Kidney tubule cell (primary cell): ENCODE results near the gene CARD6.
A peak's percentile ranks its signal among the peaks of the same experiment; 100 is the strongest.
"Not testable (repeated sequence)": the region's sequence is repeated elsewhere in the genome, so short reads cannot be mapped to it uniquely, and the experiment has no call there.

Experiments used
- DNase-seq: peaks from one replicate; pipeline ENCODE4 v3.0.0-alpha.2; 2018; ENCODE audit warnings: low spot score

The CARD6 gene

GRCh38 chr5:40828021-40828631 lies 13.0 kb upstream of the CARD6 start:
- no peak for DNase-seq

DNA sequence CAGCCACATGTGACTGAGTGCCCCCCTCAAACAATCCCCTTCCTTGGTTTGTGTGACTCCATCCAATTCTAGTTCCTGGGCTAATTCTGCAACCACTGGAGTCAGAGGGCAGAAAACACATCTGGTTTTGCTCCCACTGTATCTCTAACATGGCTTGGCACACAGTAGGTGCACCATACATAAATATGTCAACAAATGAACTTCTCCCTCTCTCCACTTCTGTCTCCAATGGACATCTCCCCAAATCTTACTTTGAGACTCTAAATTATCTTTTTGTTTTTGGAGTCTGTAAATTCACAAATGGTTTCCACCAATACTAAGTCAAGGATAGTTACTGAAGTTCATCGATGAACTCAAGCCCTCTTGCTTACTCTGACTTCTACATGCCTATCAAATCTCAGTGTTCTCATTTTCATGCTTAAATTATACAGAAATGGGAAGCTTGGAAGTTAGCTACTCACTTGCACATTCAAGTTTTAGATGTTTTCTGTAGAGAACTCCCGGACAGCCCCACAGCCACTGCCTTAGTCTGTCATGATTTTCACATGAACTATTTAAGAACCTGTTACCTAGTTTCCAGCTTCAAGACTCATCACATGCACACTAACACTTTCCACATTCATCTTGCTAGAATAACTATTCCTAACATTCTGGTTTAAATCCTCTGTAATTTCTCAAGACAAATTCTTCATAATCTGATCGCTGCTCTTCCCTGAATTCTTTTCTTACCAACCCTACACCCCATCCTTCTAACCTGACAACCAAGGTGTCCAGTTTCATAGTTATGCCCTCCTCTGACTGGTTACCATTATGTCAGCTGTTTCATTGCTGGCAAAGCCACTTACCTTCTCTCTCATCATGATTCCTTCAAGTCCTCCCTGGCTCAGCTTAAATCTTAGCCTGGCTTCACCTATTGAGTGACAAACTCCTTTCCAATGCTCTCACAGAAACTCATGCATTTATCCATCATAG lies 12.2 kb upstream of the CARD6 start:
- no peak for DNase-seq

DNA sequence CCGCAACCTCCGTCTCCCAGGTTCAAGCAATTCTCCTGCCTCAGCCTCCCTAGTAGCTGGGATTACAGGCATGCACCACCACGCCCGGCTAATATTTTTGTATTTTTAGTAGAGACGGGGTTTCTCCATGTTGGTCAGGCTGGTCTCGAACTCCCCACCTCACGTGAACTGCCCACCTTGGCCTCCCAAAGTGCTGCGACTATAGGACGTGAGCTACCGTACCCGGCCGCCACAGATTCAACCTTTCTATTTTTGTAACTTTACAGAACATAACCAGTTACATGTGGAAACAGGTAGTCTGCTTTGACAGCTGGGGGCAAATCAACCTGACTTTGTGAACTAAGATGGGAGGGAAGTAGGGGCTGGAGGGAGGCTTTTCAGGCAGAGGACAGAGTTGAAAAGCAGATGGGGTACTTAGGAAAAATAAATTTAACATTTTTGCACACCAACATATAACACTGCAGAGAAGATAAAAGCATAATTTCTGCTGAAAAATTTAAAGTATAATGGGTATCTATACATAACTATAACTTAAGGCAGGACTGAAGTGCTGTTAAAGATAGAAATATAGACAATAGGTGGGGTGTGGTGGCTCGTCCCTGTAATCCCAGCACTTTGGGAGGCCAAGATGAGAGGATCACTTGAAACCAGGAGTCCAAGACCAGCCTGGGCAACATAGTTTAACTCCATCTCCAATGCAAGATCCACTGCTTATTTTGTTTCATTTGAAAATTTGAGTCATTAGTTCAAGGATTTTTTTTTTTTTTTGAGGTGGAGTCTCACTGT lies 11.2 kb upstream of the CARD6 start:
- DNase-seq = no peak

- DNase-seq = peak; percentile 58
Measured at GRCh38 chr5:40831346-40832210, 9.6 kb upstream of the CARD6 start.

GRCh38 chr5:40832345-40832744 lies 8.8 kb upstream of the CARD6 start:
- no peak for DNase-seq

DNA sequence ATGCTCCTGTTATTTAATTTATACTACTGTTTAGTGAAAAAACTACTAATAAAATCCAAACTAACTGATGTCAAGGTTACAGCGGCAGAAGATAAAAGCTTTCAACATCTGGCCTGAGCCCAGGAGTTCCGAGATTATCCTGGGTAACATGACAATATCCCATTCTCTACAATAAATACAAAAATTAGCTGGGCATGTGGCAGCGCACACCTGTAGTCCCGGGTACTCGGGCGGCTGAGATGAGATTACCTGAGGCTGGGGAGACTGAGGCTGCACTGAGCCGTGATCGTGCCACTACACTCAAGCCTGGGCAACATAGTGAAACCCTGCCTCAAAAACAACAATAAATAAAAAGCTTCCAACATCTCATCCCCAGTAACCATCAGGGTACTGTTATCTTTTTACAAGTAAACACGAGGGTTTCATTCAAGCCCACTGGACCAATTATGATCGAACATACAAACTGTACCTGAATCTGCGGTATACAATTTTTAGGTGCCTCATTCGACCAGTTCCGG lies 7.4 kb upstream of the CARD6 start:
- no peak for DNase-seq

GRCh38 chr5:40834391-40834848 lies 6.7 kb upstream of the CARD6 start:
- DNase-seq = peak; percentile 42

- peak; percentile 98 for DNase-seq
Measured at GRCh38 chr5:40834849-40835787, 6.0 kb upstream of the CARD6 start, which contains the start of gene RPL37. Gene RPL37, minus strand, starts transcription at chr5:40835222. Its CDS starts 37 bp downstream, at chr5:40835185.

GRCh38 chr5:40838086-40838485 lies 3.1 kb upstream of the CARD6 start:
- no peak for DNase-seq

- peak; percentile 35 for DNase-seq
Measured at GRCh38 chr5:40842351-40842750, 1.2 kb downstream of the CARD6 start.

GRCh38 chr5:40844565-40844964 lies 3.4 kb downstream of the CARD6 start:
- no peak for DNase-seq

DNA sequence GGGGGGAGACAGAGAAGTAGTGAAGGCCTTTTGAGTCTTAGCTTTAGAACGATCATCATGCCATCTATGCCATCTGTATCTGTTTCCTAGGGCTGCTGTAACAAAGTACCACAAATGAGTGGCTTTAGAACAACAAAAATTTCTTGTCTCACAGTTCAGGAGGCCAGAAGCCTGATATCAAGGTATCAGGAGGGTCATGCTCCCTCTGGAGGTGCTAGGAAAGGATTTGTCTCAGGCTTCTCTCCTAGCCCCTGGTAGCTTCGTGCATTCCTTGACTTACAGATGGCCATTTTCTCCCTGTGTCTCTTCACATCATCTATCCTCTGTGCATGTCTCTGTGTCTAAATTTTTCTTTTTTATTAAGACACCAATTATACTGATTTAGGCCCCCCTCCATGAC lies 5.2 kb downstream of the CARD6 start:
- DNase-seq = no peak

GRCh38 chr5:40847525-40847924 lies 6.4 kb downstream of the CARD6 start:
- no peak for DNase-seq

- DNase-seq = peak; percentile 55
Measured at GRCh38 chr5:40853632-40854192, 12.5 kb downstream of the CARD6 start.

GRCh38 chr5:40860711-40861110 lies 19.5 kb downstream of the CARD6 start:
- no peak for DNase-seq

DNA sequence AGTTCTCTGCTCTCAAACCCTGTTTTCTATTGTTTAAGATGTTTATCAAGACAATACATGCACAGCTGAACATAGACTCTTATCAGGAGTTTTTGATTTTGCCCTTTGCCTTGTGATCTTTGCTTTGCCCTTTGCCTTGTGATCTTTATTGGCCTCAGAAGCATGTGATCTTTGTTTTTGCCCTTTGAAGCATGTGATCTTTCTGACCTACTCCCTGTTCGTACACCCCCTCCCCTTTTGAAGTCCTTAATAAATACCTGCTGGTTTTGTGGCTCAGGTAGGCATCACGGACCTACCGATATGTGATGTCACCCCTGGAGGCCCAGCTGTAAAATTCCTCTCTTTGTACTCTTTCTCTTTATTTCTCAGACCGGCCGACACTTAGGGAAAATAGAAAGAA lies 23.8 kb downstream of the CARD6 start:
- not testable (repeated sequence) for DNase-seq

- DNase-seq = no peak
Measured at GRCh38 chr5:40866844-40867243, 25.7 kb downstream of the CARD6 start.

GRCh38 chr5:40869384-40869783 lies 28.2 kb downstream of the CARD6 start:
- no peak for DNase-seq

GRCh38 chr5:40871177-40871576 lies 30.0 kb downstream of the CARD6 start:
- DNase-seq = peak; percentile 32

DNA sequence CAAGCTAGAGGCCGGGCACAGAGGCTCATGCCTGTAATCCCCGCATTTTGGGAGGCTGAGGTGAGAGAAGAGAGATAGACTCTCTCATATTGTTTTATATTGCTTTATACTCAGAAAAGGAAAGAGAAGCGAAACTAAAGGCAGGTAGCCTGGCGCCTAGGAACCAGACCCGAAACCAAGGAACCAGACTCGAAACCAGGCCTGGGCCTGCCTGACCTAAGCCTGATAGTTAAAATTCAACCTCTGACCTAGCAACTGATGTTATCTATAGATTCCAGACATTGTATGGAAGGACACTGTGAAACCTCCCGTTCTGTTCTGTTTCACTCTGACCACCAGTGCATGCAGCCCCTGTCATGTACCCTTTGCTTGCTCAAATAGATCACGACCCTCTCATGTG lies 31.1 kb downstream of the CARD6 start:
- not testable (repeated sequence) for DNase-seq
